ENCODE data around the gene MMEL1. TPM values are rescaled to one million over a fixed set of nuclear protein-coding genes. Genes with fewer than 3 reads are reported as not detected.
"Not testable (repeated sequence)": the region's sequence is repeated elsewhere in the genome, so short reads cannot be mapped to it uniquely, and the experiment has no call there.

MMEL1 gene
- total RNA-seq, 1 experiment from 2014 or later: not detected

DNA sequence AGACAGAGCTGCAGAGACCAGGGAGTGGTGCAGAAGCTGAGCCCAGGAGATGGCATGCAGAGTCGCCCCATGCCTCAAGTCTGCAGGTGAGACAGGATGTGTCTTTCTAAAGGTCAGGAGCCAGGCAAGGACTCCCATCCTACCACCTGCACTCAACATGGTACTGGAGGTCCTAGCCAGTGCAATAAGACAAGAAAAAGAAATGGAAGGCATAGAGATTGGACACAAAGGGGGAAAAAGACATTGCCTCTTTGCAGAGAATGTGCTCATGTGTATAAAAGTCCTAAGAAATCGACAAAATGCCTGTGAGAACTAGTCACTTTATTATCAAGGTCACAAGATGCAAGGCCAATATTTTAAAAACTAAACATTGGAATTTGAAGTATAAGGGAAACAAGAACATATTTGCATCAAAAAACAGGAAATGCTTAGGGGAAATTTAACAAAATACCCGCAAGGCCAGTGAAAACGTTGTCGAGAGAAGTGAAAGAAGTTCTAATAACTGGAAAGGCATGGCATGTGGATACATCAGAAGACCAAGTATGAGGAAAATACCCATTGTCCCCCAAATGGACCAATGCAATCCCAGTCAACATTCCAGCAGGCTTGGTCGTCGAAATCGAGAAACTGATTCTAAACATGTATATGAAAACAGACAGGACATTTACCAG lies 59.4 kb downstream of the MMEL1 start:
- Mint-ChIP-seq H3K27ac (ENCODE audit: low read depth, unreplicated experiment) (no peak overlapping the region), H3K27me3 (ENCODE audit: insufficient read depth, unreplicated experiment) (peaks cover 23% of the 10 kb centered on the region), H3K4me1 (ENCODE audit: insufficient read depth, unreplicated experiment) (no peaks in the 10 kb centered on the region), H3K36me3 (ENCODE audit: insufficient read depth, unreplicated experiment) (no peaks in the 10 kb centered on the region), H3K4me3 (ENCODE audit: unreplicated experiment) (no peak overlapping the region), H3K9me3 (ENCODE audit: unreplicated experiment) (peaks cover 10% of the 10 kb centered on the region)
- ChIA-PET POLR2A (no interaction called here), CTCF (no interaction called here)
- no peak for DNase-seq (ENCODE audit: unreplicated experiment)
- intact Hi-C loops (cut with micrococcal nuclease): no loop called here
- TF ChIP-seq, protein P1, sequence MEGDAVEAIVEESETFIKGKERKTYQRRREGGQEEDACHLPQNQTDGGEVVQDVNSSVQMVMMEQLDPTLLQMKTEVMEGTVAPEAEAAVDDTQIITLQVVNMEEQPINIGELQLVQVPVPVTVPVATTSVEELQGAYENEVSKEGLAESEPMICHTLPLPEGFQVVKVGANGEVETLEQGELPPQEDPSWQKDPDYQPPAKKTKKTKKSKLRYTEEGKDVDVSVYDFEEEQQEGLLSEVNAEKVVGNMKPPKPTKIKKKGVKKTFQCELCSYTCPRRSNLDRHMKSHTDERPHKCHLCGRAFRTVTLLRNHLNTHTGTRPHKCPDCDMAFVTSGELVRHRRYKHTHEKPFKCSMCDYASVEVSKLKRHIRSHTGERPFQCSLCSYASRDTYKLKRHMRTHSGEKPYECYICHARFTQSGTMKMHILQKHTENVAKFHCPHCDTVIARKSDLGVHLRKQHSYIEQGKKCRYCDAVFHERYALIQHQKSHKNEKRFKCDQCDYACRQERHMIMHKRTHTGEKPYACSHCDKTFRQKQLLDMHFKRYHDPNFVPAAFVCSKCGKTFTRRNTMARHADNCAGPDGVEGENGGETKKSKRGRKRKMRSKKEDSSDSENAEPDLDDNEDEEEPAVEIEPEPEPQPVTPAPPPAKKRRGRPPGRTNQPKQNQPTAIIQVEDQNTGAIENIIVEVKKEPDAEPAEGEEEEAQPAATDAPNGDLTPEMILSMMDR (IDR thresholded peaks at IDR 0.05; ENCODE audit: unreplicated experiment): no peak
- no TSS peak for BruUV-seq (replicated peaks)

DNA sequence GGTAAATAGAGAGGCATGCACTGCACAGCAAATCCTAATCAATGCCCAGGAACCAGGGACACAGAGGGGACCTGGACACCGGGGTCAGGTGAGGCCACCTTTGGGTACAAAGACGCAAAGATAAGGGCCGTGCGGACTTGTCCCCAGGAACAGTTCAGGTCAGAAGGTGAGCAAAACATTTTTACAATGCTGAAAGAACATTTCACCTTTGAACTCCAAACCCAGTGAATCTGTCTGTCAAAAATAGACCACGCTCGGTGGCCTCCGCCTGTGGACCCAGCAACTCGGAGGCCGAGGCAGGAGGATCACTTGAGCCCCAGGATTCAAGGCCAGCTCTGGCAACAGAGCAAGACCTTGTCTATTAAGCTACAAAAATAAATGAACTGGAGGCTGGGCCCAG lies 61.5 kb downstream of the MMEL1 start:
- Mint-ChIP-seq H3K9me3 (ENCODE audit: unreplicated experiment) (peaks cover 10% of the 10 kb centered on the region), H3K4me3 (ENCODE audit: unreplicated experiment) (no peak overlapping the region), H3K27ac (ENCODE audit: low read depth, unreplicated experiment) (no peak overlapping the region), H3K36me3 (ENCODE audit: insufficient read depth, unreplicated experiment) (no peaks in the 10 kb centered on the region), H3K27me3 (ENCODE audit: insufficient read depth, unreplicated experiment) (peaks cover 23% of the 10 kb centered on the region), H3K4me1 (ENCODE audit: insufficient read depth, unreplicated experiment) (no peaks in the 10 kb centered on the region)
- ChIA-PET CTCF (no interaction called here), POLR2A (no interaction called here)
- TF ChIP-seq, protein P1 (IDR thresholded peaks at IDR 0.05; ENCODE audit: unreplicated experiment): no peak
- intact Hi-C loops (cut with micrococcal nuclease): no loop called here
- BruUV-seq (replicated peaks): no TSS peak
- no peak for DNase-seq (ENCODE audit: unreplicated experiment)

DNA sequence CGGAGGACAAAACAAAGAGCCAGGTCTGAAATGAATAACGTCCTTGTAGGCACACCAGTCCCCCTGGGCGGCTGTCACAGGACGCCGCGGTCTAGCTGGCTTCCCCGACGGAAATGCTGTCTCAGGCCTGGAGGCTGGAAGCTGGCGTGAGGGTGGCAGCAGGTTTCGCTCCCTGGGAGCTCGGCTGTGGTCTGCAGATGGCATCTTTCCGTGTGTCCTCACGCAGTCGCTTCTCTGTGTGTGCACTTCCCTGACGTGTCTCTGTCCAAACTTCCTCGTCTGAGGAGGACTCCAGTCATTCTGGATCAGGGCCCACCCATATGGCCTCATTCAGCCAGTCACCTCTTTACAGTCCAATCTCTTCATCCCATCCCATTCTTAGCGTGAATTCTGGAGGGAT lies 62.5 kb downstream of the MMEL1 start:
- DNase-seq (ENCODE audit: unreplicated experiment): no peak
- no TSS peak for BruUV-seq (replicated peaks)
- no peaks in the 10 kb centered on the region for H3K36me3 Mint-ChIP-seq (ENCODE audit: insufficient read depth, unreplicated experiment)
- TF ChIP-seq, protein P1 (IDR thresholded peaks at IDR 0.05; ENCODE audit: unreplicated experiment): no peak
- peaks cover 29% of the 10 kb centered on the region for H3K27me3 Mint-ChIP-seq (ENCODE audit: insufficient read depth, unreplicated experiment)
- POLR2A ChIA-PET: no interaction called here
- intact Hi-C loops (cut with micrococcal nuclease): no loop called here
- peaks cover 10% of the 10 kb centered on the region for H3K9me3 Mint-ChIP-seq (ENCODE audit: unreplicated experiment)
- H3K4me1 Mint-ChIP-seq (ENCODE audit: insufficient read depth, unreplicated experiment): no peaks in the 10 kb centered on the region
- H3K27ac Mint-ChIP-seq (ENCODE audit: low read depth, unreplicated experiment): no peak overlapping the region
- CTCF ChIA-PET: no interaction called here
- no peak overlapping the region for H3K4me3 Mint-ChIP-seq (ENCODE audit: unreplicated experiment)

DNA sequence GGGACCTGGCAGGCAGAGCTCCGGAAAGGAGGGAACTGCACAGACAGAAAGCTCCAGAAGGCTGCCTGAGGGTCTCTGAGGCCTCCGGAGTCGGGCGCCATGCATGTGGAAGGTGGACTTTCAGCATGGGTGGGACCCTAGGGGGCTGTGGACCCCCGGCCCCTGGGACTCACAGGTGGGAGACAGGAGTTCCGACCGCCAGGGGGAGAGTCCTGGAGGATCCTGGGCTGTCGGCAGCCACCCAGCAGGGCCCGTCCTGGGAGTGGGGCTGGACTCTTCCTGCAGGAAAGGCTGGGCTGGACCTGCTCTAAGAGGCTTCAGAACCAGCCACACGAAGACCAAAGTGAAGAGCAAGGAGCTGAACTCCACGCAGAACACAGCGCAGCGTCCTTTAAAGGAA lies 63.1 kb downstream of the MMEL1 start:
- POLR2A ChIA-PET; H3K4me3 Mint-ChIP-seq (ENCODE audit: unreplicated experiment); DNase-seq (ENCODE audit: unreplicated experiment); H3K9me3 Mint-ChIP-seq (ENCODE audit: unreplicated experiment); CTCF ChIA-PET; H3K4me1 Mint-ChIP-seq (ENCODE audit: insufficient read depth, unreplicated experiment); intact Hi-C loops (cut with micrococcal nuclease); H3K36me3 Mint-ChIP-seq (ENCODE audit: insufficient read depth, unreplicated experiment); BruUV-seq (replicated peaks); H3K27ac Mint-ChIP-seq (ENCODE audit: low read depth, unreplicated experiment): not testable (repeated sequence)
- H3K27me3 Mint-ChIP-seq (ENCODE audit: insufficient read depth, unreplicated experiment): peaks cover 35% of the 10 kb centered on the region

DNA sequence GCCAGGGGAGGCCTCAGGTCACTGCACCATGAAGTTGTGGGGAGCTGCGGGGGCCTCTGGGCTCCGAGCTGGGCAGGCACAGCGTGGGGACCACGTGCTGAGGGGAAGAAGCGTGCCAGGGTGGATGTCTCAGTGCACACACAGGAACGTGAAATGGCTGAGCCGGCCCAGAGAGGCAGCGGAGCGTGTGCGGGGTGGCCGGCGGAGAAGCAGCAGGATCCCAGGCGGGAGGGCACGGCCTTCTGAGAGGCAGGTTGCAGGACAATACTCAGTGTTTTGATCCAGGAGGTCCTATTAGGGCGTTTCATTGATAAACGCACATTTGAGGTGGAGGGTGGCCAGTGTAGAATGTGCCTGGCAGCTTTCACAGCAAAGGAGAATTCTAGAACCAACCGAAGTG lies 63.8 kb downstream of the MMEL1 start:
- peaks cover 10% of the 10 kb centered on the region for H3K9me3 Mint-ChIP-seq (ENCODE audit: unreplicated experiment)
- no peaks in the 10 kb centered on the region for H3K36me3 Mint-ChIP-seq (ENCODE audit: insufficient read depth, unreplicated experiment)

DNA sequence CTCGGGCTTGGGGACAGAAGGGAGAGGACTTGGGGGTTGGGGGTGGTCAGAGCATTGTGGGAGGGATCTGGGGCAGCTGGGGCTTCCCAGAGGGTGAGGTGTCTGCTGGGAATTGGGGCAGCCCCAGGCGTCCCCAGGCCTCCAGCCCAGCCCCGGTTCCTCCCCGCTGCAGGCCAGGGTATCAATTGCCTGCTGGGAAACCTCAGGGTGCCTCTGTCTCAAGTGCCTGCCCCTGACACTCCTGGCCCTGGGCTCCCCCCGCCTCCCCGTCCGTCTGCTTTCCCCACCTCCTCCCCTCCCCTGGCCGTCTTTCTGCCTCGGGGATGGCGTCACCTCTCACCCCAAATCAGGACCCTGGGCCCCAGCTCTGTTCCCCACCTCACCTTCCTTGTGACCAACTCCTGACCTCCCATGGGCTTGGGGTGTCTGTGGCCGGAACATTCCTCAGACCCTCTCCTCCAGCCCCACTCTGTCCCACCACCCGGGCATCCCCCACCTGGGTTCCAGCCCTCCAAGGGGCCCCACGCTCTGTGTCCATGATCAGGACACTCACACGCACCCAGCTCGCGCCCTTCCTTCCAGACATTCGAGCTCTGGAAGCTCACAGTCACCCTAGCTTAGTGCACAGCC lies 64.5 kb downstream of the MMEL1 start:
- H3K9me3 Mint-ChIP-seq (ENCODE audit: unreplicated experiment); H3K4me1 Mint-ChIP-seq (ENCODE audit: insufficient read depth, unreplicated experiment); POLR2A ChIA-PET; CTCF ChIA-PET; intact Hi-C loops (cut with micrococcal nuclease); DNase-seq (ENCODE audit: unreplicated experiment); H3K27ac Mint-ChIP-seq (ENCODE audit: low read depth, unreplicated experiment); H3K4me3 Mint-ChIP-seq (ENCODE audit: unreplicated experiment); BruUV-seq (replicated peaks); H3K36me3 Mint-ChIP-seq (ENCODE audit: insufficient read depth, unreplicated experiment): not testable (repeated sequence)
- H3K27me3 Mint-ChIP-seq (ENCODE audit: insufficient read depth, unreplicated experiment): peaks cover 26% of the 10 kb centered on the region

More for the DNA sequence above, 63.8 kb downstream of the MMEL1 start:
- POLR2A ChIA-PET: no interaction called here
- Mint-ChIP-seq H3K4me1 (ENCODE audit: insufficient read depth, unreplicated experiment) (no peaks in the 10 kb centered on the region), H3K27ac (ENCODE audit: low read depth, unreplicated experiment) (no peak overlapping the region), H3K4me3 (ENCODE audit: unreplicated experiment) (no peak overlapping the region), H3K27me3 (ENCODE audit: insufficient read depth, unreplicated experiment) (peaks cover 33% of the 10 kb centered on the region)
- DNase-seq (ENCODE audit: unreplicated experiment): no peak
- BruUV-seq (replicated peaks): no TSS peak
- TF ChIP-seq, protein P1 (IDR thresholded peaks at IDR 0.05; ENCODE audit: unreplicated experiment): no peak
- intact Hi-C loops (cut with micrococcal nuclease): no loop called here
- CTCF ChIA-PET: no interaction called here
